HepG2 (cell line): ENCODE measurements around the gene UBE2M. TPM values are rescaled to one million over a fixed set of nuclear protein-coding genes. Genes with fewer than 3 reads are reported as not detected.

Experiments
- FOXK1 ChIP-seq: sonication (generic); formaldehyde crosslinking; IDR thresholded peaks from 2 replicates; pipeline ENCODE4 v1.4.0; 2020; ENCODE audit warnings: low read depth, missing genetic modification reagents, borderline replicate concordance
- MED8 ChIP-seq: sonication (generic); formaldehyde crosslinking; IDR thresholded peaks from 2 replicates; pipeline ENCODE4 v1.8.1; 2023; ENCODE audit warnings: mild to moderate bottlenecking, missing genetic modification reagents; ENCODE audit not compliant: insufficient replicate concordance
- MTERF4 ChIP-seq: sonication (generic); formaldehyde crosslinking; IDR thresholded peaks from 2 replicates; pipeline ENCODE4 v1.8.0; 2023; ENCODE audit warnings: mild to moderate bottlenecking, missing genetic modification reagents
- PAWR ChIP-seq: sonication (generic); formaldehyde crosslinking; IDR thresholded peaks from 2 replicates; pipeline ENCODE4 v1.4.0; 2020; ENCODE audit warnings: missing genetic modification reagents, mild to moderate bottlenecking, borderline replicate concordance
- POLR2AphosphoS2 ChIP-seq: IDR thresholded peaks from 2 replicates; pipeline ENCODE4 v1.6.1; 2011; ENCODE audit warnings: low read depth, low read length, improper control_type of control experiment
- REL ChIP-seq: sonication (generic); formaldehyde crosslinking; conservative IDR thresholded peaks from 2 replicates; pipeline ENCODE4 v1.8.0; 2022; ENCODE audit warnings: mild to moderate bottlenecking, missing genetic modification reagents, moderate library complexity
- SMYD3 ChIP-seq: sonication (generic); formaldehyde crosslinking; IDR thresholded peaks from 2 replicates; pipeline ENCODE4 v1.8.1; 2023; ENCODE audit warnings: mild to moderate bottlenecking, missing genetic modification reagents
- ZFP90 ChIP-seq: sonication (generic); formaldehyde crosslinking; IDR thresholded peaks from 2 replicates; pipeline ENCODE4 v1.8.0; 2022; ENCODE audit warnings: missing genetic modification reagents, mild to moderate bottlenecking, inconsistent platforms, borderline replicate concordance
- ZNF326 ChIP-seq: sonication (generic); formaldehyde crosslinking; IDR thresholded peaks from 2 replicates; pipeline ENCODE4 v1.4.0; 2020; ENCODE audit warnings: missing genetic modification reagents, borderline replicate concordance
- ZNF562 ChIP-seq: sonication (generic); formaldehyde crosslinking; IDR thresholded peaks from 2 replicates; pipeline ENCODE4 v1.8.0; 2022; ENCODE audit warnings: missing genetic modification reagents, borderline replicate concordance
- ZSCAN21 ChIP-seq: sonication (generic); formaldehyde crosslinking; IDR thresholded peaks from 2 replicates; pipeline ENCODE4 v1.8.0; 2022; ENCODE audit warnings: mild to moderate bottlenecking, missing genetic modification reagents, moderate library complexity, borderline replicate concordance
- polyA plus RNA-seq, 8 experiments: library from polyadenylated mRNA; depleted of rRNA in 3 of 8; stranded (reverse) in 7 of 8; unstranded in 1 of 8; fragments of >200 nt; fragmentation: Illumina TruSeq in 4 of 8; extraction: Trizol in 4 of 8; gene quantifications; 2 replicates each; pipeline versions ENCODE4 v1.2.1 to v1.2.3, GENCODE V29; 2011 to 2016; ENCODE audit warnings: low read depth in 4 of 8, missing spikeins in 1 of 8, mixed read lengths in 1 of 8; ENCODE audit not compliant: insufficient read depth in 1 of 8
- total RNA-seq, 5 experiments: library from RNA; depleted of rRNA; stranded (reverse); fragments of >200 nt; fragmentation: Illumina TruSeq; extraction: Trizol; gene quantifications; 2 replicates each; pipeline ENCODE4 v1.2.3, GENCODE V29; 2016; ENCODE audit warnings: low read depth in 1 of 5
- TF ChIP-seq, protein P1 (sequence below): sonication (generic); formaldehyde crosslinking; IDR thresholded peaks from 2 replicates; pipeline ENCODE4 v1.5.0; 2020; ENCODE audit warnings: missing genetic modification reagents
- TF ChIP-seq, protein P2 (sequence below): IDR thresholded peaks from 2 replicates; pipeline ENCODE4 v1.6.1; 2016
- TF ChIP-seq, protein P3 (sequence below): sonication (generic); formaldehyde crosslinking; IDR thresholded peaks from 2 replicates; pipeline ENCODE4 v1.4.0; 2020; ENCODE audit warnings: missing genetic modification reagents
- TF ChIP-seq, protein P4 (sequence below): sonication (generic); formaldehyde crosslinking; conservative IDR thresholded peaks from 2 replicates; pipeline ENCODE4 v1.4.0; 2020; ENCODE audit warnings: missing genetic modification reagents
- TF ChIP-seq, protein P5 (sequence below): sonication (generic); formaldehyde crosslinking; IDR thresholded peaks from 2 replicates; pipeline ENCODE4 v1.4.0; 2020; ENCODE audit warnings: missing genetic modification reagents, mild to moderate bottlenecking, borderline replicate concordance

Gene UBE2M
- total and polyA plus RNA-seq, 2 of the 13 experiments (the other 11 are each of a cell fraction or from before 2014, with no cell fraction given): 36.2 to 50.3 TPM

- TF ChIP-seq, protein P1, sequence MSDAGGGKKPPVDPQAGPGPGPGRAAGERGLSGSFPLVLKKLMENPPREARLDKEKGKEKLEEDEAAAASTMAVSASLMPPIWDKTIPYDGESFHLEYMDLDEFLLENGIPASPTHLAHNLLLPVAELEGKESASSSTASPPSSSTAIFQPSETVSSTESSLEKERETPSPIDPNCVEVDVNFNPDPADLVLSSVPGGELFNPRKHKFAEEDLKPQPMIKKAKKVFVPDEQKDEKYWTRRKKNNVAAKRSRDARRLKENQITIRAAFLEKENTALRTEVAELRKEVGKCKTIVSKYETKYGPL (CRISPR knock-in tag): peak; percentile 70
- TF ChIP-seq, protein P2, sequence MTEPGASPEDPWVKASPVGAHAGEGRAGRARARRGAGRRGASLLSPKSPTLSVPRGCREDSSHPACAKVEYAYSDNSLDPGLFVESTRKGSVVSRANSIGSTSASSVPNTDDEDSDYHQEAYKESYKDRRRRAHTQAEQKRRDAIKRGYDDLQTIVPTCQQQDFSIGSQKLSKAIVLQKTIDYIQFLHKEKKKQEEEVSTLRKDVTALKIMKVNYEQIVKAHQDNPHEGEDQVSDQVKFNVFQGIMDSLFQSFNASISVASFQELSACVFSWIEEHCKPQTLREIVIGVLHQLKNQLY (CRISPR knock-in tag): no peak
- TF ChIP-seq PAWR (CRISPR knock-in tag): no peak
- TF ChIP-seq ZFP90 (CRISPR knock-in tag): no peak; the same call in 1 of the 2 replicates
- TF ChIP-seq, protein P3, sequence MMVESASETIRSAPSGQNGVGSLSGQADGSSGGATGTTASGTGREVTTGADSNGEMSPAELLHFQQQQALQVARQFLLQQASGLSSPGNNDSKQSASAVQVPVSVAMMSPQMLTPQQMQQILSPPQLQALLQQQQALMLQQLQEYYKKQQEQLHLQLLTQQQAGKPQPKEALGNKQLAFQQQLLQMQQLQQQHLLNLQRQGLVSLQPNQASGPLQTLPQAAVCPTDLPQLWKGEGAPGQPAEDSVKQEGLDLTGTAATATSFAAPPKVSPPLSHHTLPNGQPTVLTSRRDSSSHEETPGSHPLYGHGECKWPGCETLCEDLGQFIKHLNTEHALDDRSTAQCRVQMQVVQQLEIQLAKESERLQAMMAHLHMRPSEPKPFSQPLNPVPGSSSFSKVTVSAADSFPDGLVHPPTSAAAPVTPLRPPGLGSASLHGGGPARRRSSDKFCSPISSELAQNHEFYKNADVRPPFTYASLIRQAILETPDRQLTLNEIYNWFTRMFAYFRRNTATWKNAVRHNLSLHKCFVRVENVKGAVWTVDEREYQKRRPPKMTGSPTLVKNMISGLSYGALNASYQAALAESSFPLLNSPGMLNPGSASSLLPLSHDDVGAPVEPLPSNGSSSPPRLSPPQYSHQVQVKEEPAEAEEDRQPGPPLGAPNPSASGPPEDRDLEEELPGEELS: 0 out of 2 replicates have a peak, but pooled peaks have one; percentile 13
- TF ChIP-seq ZSCAN21: peak; percentile 62; the same call in 1 of the 2 replicates
- TF ChIP-seq ZNF562 (CRISPR knock-in tag): no peak
- TF ChIP-seq REL (CRISPR knock-in tag): no peak; the same call in 1 of the 2 replicates
- TF ChIP-seq POLR2AphosphoS2: peak; percentile 60; the same call in 1 of the 2 replicates
- TF ChIP-seq MTERF4 (CRISPR knock-in tag): no peak
- TF ChIP-seq FOXK1 (CRISPR knock-in tag): no peak
- no peak for TF ChIP-seq SMYD3 (CRISPR knock-in tag)
- no peak for TF ChIP-seq MED8
- TF ChIP-seq, protein P4, sequence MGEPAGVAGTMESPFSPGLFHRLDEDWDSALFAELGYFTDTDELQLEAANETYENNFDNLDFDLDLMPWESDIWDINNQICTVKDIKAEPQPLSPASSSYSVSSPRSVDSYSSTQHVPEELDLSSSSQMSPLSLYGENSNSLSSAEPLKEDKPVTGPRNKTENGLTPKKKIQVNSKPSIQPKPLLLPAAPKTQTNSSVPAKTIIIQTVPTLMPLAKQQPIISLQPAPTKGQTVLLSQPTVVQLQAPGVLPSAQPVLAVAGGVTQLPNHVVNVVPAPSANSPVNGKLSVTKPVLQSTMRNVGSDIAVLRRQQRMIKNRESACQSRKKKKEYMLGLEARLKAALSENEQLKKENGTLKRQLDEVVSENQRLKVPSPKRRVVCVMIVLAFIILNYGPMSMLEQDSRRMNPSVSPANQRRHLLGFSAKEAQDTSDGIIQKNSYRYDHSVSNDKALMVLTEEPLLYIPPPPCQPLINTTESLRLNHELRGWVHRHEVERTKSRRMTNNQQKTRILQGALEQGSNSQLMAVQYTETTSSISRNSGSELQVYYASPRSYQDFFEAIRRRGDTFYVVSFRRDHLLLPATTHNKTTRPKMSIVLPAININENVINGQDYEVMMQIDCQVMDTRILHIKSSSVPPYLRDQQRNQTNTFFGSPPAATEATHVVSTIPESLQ (CRISPR knock-in tag): no peak; the same call in 1 of the 2 replicates
- TF ChIP-seq, protein P5, sequence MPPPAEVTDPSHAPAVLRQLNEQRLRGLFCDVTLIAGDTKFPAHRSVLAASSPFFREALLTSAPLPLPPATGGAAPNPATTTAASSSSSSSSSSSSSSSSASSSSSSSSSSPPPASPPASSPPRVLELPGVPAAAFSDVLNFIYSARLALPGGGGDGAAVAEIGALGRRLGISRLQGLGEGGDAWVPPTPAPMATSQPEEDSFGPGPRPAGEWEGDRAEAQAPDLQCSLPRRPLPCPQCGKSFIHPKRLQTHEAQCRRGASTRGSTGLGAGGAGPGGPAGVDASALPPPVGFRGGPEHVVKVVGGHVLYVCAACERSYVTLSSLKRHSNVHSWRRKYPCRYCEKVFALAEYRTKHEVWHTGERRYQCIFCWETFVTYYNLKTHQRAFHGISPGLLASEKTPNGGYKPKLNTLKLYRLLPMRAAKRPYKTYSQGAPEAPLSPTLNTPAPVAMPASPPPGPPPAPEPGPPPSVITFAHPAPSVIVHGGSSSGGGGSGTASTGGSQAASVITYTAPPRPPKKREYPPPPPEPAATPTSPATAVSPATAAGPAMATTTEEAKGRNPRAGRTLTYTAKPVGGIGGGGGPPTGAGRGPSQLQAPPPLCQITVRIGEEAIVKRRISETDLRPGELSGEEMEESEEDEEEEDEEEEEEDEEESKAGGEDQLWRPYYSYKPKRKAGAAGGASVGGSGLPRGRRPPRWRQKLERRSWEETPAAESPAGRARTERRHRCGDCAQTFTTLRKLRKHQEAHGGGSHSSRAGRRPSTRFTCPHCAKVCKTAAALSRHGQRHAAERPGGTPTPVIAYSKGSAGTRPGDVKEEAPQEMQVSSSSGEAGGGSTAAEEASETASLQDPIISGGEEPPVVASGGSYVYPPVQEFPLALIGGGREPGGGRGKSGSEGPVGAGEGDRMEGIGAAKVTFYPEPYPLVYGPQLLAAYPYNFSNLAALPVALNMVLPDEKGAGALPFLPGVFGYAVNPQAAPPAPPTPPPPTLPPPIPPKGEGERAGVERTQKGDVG (CRISPR knock-in tag): peak; percentile 66; the same call in 1 of the 2 replicates
- TF ChIP-seq ZNF326 (CRISPR knock-in tag): no peak
Measured at GRCh38 chr19:58543826-58544590, 14.4 kb downstream of the UBE2M start, which contains the start of gene TRIM28 (continued).
